ENCODE measurements around the gene PVALEF.

GRCh38 chr17:81231766-81232581, 66.7 kb downstream of the PVALEF start:
- TF ChIP-seq ZNF274 (IDR thresholded peaks at IDR 0.05; ENCODE audit: low read depth, low read length) (no peak), YY1 (IDR thresholded peaks at IDR 0.05; ENCODE audit: insufficient read depth, insufficient read length) (no peak)

Data from NT2/D1 (cell line).